HepG2 (cell line): ENCODE data around the gene RNH1. TPM values are rescaled to one million over a fixed set of nuclear protein-coding genes. Genes with fewer than 3 reads are reported as not detected.

Experiments used
- ADNP ChIP-seq: sonication (generic); formaldehyde crosslinking; IDR thresholded peaks from 2 replicates; pipeline ENCODE4 v1.4.0; 2020; ENCODE audit warnings: missing genetic modification reagents
- AKNA ChIP-seq: sonication (generic); formaldehyde crosslinking; IDR thresholded peaks from 2 replicates; pipeline ENCODE4 v1.4.0; 2020; ENCODE audit warnings: missing genetic modification reagents, borderline replicate concordance
- DMAP1 ChIP-seq: IDR thresholded peaks from 2 replicates; pipeline ENCODE4 v1.6.1; 2016
- E2F1 ChIP-seq: sonication (generic); formaldehyde crosslinking; IDR thresholded peaks from 2 replicates; pipeline ENCODE4 v1.5.0; 2020; ENCODE audit warnings: missing genetic modification reagents
- FOXO1 ChIP-seq: sonication (generic); formaldehyde crosslinking; IDR thresholded peaks from 2 replicates; pipeline ENCODE4 v1.4.0; 2020; ENCODE audit warnings: missing genetic modification reagents
- KAT2B ChIP-seq: fragments of 150-350 bp; IDR thresholded peaks from 2 replicates; pipeline ENCODE4 v1.6.1; 2014; ENCODE audit warnings: low read depth, low read length, borderline replicate concordance
- MXD3 ChIP-seq: IDR thresholded peaks from 2 replicates; pipeline ENCODE4 v1.6.1; 2016; ENCODE audit warnings: mild to moderate bottlenecking, missing biosample characterization, missing genetic modification reagents
- PAF1 ChIP-seq: IDR thresholded peaks from 2 replicates; pipeline ENCODE4 v1.6.1; 2016; ENCODE audit warnings: missing genetic modification reagents, missing compliant biosample characterization
- PATZ1 ChIP-seq: sonication (generic); formaldehyde crosslinking; IDR thresholded peaks from 2 replicates; pipeline ENCODE4 v1.4.0; 2020; ENCODE audit warnings: missing genetic modification reagents
- RFXAP ChIP-seq: sonication (generic); formaldehyde crosslinking; IDR thresholded peaks from 2 replicates; pipeline ENCODE4 v1.4.0; 2020; ENCODE audit warnings: missing genetic modification reagents, borderline replicate concordance
- TMF1 ChIP-seq: sonication (generic); formaldehyde crosslinking; IDR thresholded peaks from 2 replicates; pipeline ENCODE4 v1.8.1; 2022; ENCODE audit warnings: low read depth, missing genetic modification reagents
- ZNF350 ChIP-seq: sonication (generic); formaldehyde crosslinking; IDR thresholded peaks from 2 replicates; pipeline ENCODE4 v1.4.0; 2020; ENCODE audit warnings: mild to moderate bottlenecking, low read depth, missing genetic modification reagents, borderline replicate concordance
- ZNF510 ChIP-seq: sonication (generic); formaldehyde crosslinking; IDR thresholded peaks from 2 replicates; pipeline ENCODE4 v1.4.0; 2020; ENCODE audit warnings: low read depth, mild to moderate bottlenecking, missing genetic modification reagents
- ZNF513 ChIP-seq: sonication (generic); formaldehyde crosslinking; conservative IDR thresholded peaks from 2 replicates; pipeline ENCODE4 v1.5.0; 2020; ENCODE audit warnings: missing genetic modification reagents
- ZNF589 ChIP-seq: sonication (generic); formaldehyde crosslinking; conservative IDR thresholded peaks from 2 replicates; pipeline ENCODE4 v1.8.0; 2022; ENCODE audit warnings: mild to moderate bottlenecking, moderate library complexity, missing genetic modification reagents
- ZNF749 ChIP-seq: sonication (generic); formaldehyde crosslinking; IDR thresholded peaks from 2 replicates; pipeline ENCODE4 v1.8.0; 2022; ENCODE audit warnings: mild to moderate bottlenecking, missing genetic modification reagents, moderate library complexity, borderline replicate concordance
- ZNF850 ChIP-seq: sonication (generic); formaldehyde crosslinking; conservative IDR thresholded peaks from 2 replicates; pipeline ENCODE4 v1.9.0; 2021; ENCODE audit warnings: mild to moderate bottlenecking, missing genetic modification reagents
- ZSCAN22 ChIP-seq: sonication (generic); formaldehyde crosslinking; IDR thresholded peaks from 2 replicates; pipeline ENCODE4 v1.4.0; 2020; ENCODE audit warnings: mild to moderate bottlenecking, missing genetic modification reagents
- polyA plus RNA-seq, 8 experiments: library from polyadenylated mRNA; depleted of rRNA in 3 of 8; stranded (reverse) in 7 of 8; unstranded in 1 of 8; fragments of >200 nt; fragmentation: Illumina TruSeq in 4 of 8; extraction: Trizol in 4 of 8; gene quantifications; 2 replicates each; pipeline versions ENCODE4 v1.2.1 to v1.2.3, GENCODE V29; 2011 to 2016; ENCODE audit warnings: low read depth in 4 of 8, missing spikeins in 1 of 8, mixed read lengths in 1 of 8; ENCODE audit not compliant: insufficient read depth in 1 of 8
- total RNA-seq, 5 experiments: library from RNA; depleted of rRNA; stranded (reverse); fragments of >200 nt; fragmentation: Illumina TruSeq; extraction: Trizol; gene quantifications; 2 replicates each; pipeline ENCODE4 v1.2.3, GENCODE V29; 2016; ENCODE audit warnings: low read depth in 1 of 5

RNH1 gene
- total and polyA plus RNA-seq, 2 of the 13 experiments (the other 11 are each of a cell fraction or from before 2014, with no cell fraction given): 36.0 to 74.1 TPM

- TF ChIP-seq ZNF850 (CRISPR knock-in tag): no peak
- TF ChIP-seq ZNF350: 0 out of 2 replicates have a peak, but pooled peaks have one; percentile 67
- no peak; the same call in 1 of the 2 replicates for TF ChIP-seq DMAP1 (CRISPR knock-in tag)
- TF ChIP-seq E2F1 (CRISPR knock-in tag): no peak
- 0 out of 2 replicates have a peak, but pooled peaks have one; percentile 6 for TF ChIP-seq FOXO1 (CRISPR knock-in tag)
- TF ChIP-seq PAF1 (CRISPR knock-in tag): no peak
- peak; percentile 22; the same call in 1 of the 2 replicates for TF ChIP-seq PATZ1 (CRISPR knock-in tag)
- TF ChIP-seq MXD3: no peak
- no peak for TF ChIP-seq ADNP (CRISPR knock-in tag)
- no peak for TF ChIP-seq ZNF513 (CRISPR knock-in tag)
- TF ChIP-seq RFXAP (CRISPR knock-in tag): no peak
- TF ChIP-seq TMF1 (CRISPR knock-in tag): no peak
- no peak for TF ChIP-seq ZNF510 (CRISPR knock-in tag)
- TF ChIP-seq ZSCAN22: no peak
- TF ChIP-seq ZNF749 (CRISPR knock-in tag): no peak
- no peak for TF ChIP-seq KAT2B
- TF ChIP-seq AKNA (CRISPR knock-in tag): no peak
- no peak for TF ChIP-seq ZNF589 (CRISPR knock-in tag)
Measured at GRCh38 chr11:450809-451451, 56.1 kb downstream of the RNH1 start (continued).
